ENCODE data around the gene N4BP2.
"Not testable (repeated sequence)": the region's sequence is repeated elsewhere in the genome, so short reads cannot be mapped to it uniquely, and the experiment has no call there.

Gene N4BP2

DNA sequence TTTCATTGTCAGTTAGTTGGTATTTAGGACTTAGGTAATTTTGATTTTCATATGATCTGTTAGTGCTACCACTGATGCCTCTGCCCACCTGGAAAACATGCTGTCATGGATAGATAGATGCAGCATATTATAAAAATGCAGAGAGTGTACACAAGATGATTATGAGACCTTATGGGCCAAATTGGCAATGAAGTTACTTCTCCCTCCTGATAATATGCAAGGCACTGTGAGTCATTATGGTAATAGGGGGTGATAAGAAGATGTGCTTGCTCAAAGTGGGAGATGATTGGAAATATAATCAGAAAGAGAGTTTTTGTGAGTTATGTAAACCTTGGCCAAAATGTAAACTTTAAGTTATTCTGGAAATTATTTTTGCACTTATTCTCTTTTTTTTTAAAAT lies 83.5 kb downstream of the N4BP2 start:
- FAIRE-seq = no peak
- DNase-seq (ENCODE audit: insufficient read length, low spot score) = no peak
- TF ChIP-seq, protein P1, sequence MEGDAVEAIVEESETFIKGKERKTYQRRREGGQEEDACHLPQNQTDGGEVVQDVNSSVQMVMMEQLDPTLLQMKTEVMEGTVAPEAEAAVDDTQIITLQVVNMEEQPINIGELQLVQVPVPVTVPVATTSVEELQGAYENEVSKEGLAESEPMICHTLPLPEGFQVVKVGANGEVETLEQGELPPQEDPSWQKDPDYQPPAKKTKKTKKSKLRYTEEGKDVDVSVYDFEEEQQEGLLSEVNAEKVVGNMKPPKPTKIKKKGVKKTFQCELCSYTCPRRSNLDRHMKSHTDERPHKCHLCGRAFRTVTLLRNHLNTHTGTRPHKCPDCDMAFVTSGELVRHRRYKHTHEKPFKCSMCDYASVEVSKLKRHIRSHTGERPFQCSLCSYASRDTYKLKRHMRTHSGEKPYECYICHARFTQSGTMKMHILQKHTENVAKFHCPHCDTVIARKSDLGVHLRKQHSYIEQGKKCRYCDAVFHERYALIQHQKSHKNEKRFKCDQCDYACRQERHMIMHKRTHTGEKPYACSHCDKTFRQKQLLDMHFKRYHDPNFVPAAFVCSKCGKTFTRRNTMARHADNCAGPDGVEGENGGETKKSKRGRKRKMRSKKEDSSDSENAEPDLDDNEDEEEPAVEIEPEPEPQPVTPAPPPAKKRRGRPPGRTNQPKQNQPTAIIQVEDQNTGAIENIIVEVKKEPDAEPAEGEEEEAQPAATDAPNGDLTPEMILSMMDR (IDR thresholded peaks at IDR 0.05; ENCODE audit: insufficient read depth, missing control alignments) = no peak

DNA sequence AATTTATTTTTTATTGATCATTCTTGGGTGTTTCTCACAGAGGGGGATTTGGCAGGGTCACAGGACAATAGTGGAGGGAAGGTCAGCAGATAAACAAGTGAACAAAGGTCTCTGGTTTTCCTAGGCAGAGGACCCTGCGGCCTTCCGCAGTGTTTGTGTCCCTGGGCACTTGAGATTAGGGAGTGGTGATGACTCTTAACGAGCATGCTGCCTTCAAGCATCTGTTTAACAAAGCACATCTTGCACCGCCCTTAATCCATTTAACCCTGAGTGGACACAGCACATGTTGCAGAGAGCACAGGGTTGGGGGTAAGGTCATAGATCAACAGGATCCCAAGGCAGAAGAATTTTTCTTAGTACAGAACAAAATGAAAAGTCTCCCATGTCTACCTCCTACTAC lies 83.9 kb downstream of the N4BP2 start:
- FAIRE-seq; DNase-seq (ENCODE audit: insufficient read length, low spot score): not testable (repeated sequence)

DNA sequence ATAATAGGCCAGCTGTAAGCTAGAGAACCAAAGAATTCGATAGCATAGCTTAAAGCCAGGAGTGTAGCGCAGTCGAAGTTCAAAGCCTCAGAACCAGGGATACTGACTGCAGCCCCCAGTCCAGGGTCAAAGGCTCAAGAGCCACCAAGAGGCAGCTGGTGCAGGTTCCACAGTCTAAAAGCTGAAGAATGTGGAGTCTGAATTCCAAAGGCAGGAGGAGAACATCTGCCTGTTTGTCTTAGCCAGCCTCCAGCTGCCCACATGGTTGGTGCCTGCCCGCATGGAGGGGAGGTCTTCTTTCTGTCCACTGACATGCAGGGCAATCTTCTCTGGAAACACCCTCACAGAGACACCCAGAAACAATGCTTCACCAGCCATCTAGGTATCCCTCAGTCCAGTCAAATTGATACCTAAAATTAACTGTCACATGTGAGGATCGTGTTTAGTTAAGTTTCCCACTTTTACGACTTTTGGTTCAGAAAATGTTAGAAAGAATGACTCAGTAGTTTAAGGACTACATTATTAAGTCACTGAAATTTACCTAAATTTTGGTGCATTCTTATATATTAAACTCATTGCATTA lies 87.4 kb downstream of the N4BP2 start:
- FAIRE-seq (no peak), DNase-seq (ENCODE audit: insufficient read length, low spot score) (no peak)
- TF ChIP-seq, protein P1 (IDR thresholded peaks at IDR 0.05; ENCODE audit: insufficient read depth, missing control alignments) = no peak

GRCh38 chr4:40144716-40145115 lies 88.1 kb downstream of the N4BP2 start:
- FAIRE-seq = no peak
- TF ChIP-seq, protein P1 (IDR thresholded peaks at IDR 0.05; ENCODE audit: insufficient read depth, missing control alignments) = no peak
- no peak for DNase-seq (ENCODE audit: insufficient read length, low spot score)

DNA sequence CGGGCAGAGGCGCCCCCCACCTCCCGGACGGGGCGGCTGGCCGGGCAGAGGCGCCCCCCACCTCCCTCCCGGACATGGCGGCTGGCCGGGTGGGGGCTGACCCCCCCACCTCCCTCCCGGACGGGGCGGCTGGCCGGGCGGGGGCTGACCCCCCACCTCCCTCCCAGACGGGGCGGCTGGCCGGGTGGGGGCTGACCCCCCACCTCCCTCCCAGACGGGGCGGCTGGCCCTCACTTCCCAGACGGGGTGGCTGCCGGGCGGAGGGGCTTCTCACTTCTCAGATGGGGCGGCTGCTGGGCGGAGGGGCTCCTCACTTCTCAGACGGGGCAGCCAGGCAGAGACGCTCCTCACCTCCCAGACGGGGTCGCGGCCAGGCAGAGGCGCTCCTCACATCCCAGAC lies 90.8 kb downstream of the N4BP2 start:
- not testable (repeated sequence) for DNase-seq (ENCODE audit: insufficient read length, low spot score); FAIRE-seq

DNA sequence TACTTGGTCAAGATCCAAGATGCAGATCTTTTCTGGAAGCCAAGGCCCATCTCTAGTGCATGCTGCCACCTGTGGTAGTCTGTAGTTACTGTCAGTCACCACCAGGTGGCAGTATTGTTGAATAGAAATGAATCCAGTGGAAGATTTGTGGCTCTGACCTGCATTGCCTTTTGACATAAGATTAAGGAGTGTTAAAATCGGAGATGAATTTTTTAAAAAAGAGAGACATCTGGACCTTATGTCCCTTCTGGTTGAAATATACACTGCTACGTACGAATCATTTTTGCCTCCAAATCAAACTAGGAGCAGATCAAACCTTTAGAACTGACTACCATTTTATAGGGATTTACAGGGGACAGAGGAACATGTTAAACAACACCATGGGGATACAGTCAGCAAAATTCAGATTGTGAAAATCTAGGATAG lies 93.3 kb downstream of the N4BP2 start:
- peak; percentile 92 for FAIRE-seq

GRCh38 chr4:40150932-40151331 lies 94.3 kb downstream of the N4BP2 start:
- TF ChIP-seq, protein P1 (IDR thresholded peaks at IDR 0.05; ENCODE audit: insufficient read depth, missing control alignments) = no peak
- FAIRE-seq (no peak), DNase-seq (ENCODE audit: insufficient read length, low spot score) (no peak)

More for the DNA sequence above, 93.3 kb downstream of the N4BP2 start:
- no peak for DNase-seq (ENCODE audit: insufficient read length, low spot score)
- TF ChIP-seq, protein P1 (IDR thresholded peaks at IDR 0.05; ENCODE audit: insufficient read depth, missing control alignments) = peak; percentile 75

GRCh38 chr4:40152637-40153036 lies 96.0 kb downstream of the N4BP2 start:
- TF ChIP-seq, protein P1 (IDR thresholded peaks at IDR 0.05; ENCODE audit: insufficient read depth, missing control alignments) = no peak
- FAIRE-seq (no peak), DNase-seq (ENCODE audit: insufficient read length, low spot score) (no peak)

Data from D721Med (cell line).